IMR-90 (cell line): ENCODE measurements around the gene SLFNL1. TPM values are rescaled to one million over a fixed set of nuclear protein-coding genes. Genes with fewer than 3 reads are reported as not detected.
A peak's percentile ranks its signal among the peaks of the same experiment; 100 is the strongest.

Experiments
- ATAC-seq: fragments of 200-7000 bp; cut with Tn5 transposase; 2 replicates; pipeline ENCODE4 v1.9.1; 2020; ENCODE audit warnings: low read depth, mild to moderate bottlenecking, moderate library complexity
- BruUV-seq: library from RNA; stranded (reverse); fragments of 400-500 nt; replicated peaks from 2 replicates; lab custom pipeline; 2021; lab: Mats Ljungman, UMichigan
- CTCF ChIA-PET: fragments of 300-600 bp; formaldehyde crosslinking; extraction: SDS; loops from one replicate; lab custom pipeline; 2021; ENCODE audit warnings: antibody characterized with exemption; lab: Yijun Ruan, JAX
- POLR2A ChIA-PET: fragments of 300-600 bp; sonication (Branson Sonifier 250); formaldehyde crosslinking; loops from one replicate; lab custom pipeline; 2022; ENCODE audit warnings: antibody characterized with exemption; ENCODE audit not compliant: unreplicated experiment; lab: Charles Lee
- DNase-seq: peaks from one replicate; pipeline ENCODE4 v3.0.0; 2013
- H2AFZ ChIP-seq: replicated peaks from 2 replicates; pipeline ENCODE3; 2013; ENCODE audit warnings: low read length, mild to moderate bottlenecking; ENCODE audit not compliant: poor library complexity
- H2AK5ac ChIP-seq: 2 replicates; pipeline ENCODE4 v1.6.1; 2013; ENCODE audit warnings: low read depth, low read length, inconsistent platforms
- H2AK9ac ChIP-seq: replicated peaks from 2 replicates; pipeline ENCODE3; 2013; ENCODE audit warnings: mild to moderate bottlenecking, low read depth, low read length, moderate library complexity; ENCODE audit not compliant: poor library complexity
- H2BK120ac ChIP-seq: 2 replicates; pipeline ENCODE4 v1.6.1; 2013; ENCODE audit warnings: low read depth, low read length, inconsistent platforms
- H2BK15ac ChIP-seq: 3 replicates; pipeline ENCODE4 v1.6.1; 2013; ENCODE audit warnings: low read depth, low read length, inconsistent platforms
- H2BK20ac ChIP-seq: 2 replicates; pipeline ENCODE4 v1.6.1; 2013; ENCODE audit warnings: low read depth, mild to moderate bottlenecking, inconsistent platforms, low read length, moderate library complexity
- H2BK5ac ChIP-seq: 2 replicates; pipeline ENCODE4 v1.6.1; 2013; ENCODE audit warnings: mild to moderate bottlenecking, low read depth, low read length, inconsistent platforms; ENCODE audit not compliant: poor library complexity, severe bottlenecking
- H3K14ac ChIP-seq: replicated peaks from 2 replicates; pipeline ENCODE4 v1.6.1; 2013; ENCODE audit warnings: low read depth, low read length, inconsistent platforms
- H3K18ac ChIP-seq: 2 replicates; pipeline ENCODE4 v1.6.1; 2013; ENCODE audit warnings: low read depth, low read length, control low read depth
- H3K23ac ChIP-seq: 2 replicates; pipeline ENCODE4 v1.6.1; 2013; ENCODE audit warnings: low read depth, low read length, inconsistent platforms
- H3K27ac ChIP-seq: 2 replicates; pipeline ENCODE4 v1.5.1; 2013; ENCODE audit warnings: mild to moderate bottlenecking, control low read depth, low read length; ENCODE audit not compliant: insufficient read depth
- H3K27me3 ChIP-seq: 2 replicates; pipeline ENCODE4 v1.6.1; 2013; ENCODE audit warnings: low read length; ENCODE audit not compliant: control insufficient read depth, insufficient read depth
- H3K36me3 ChIP-seq: 2 replicates; pipeline ENCODE4 v1.6.1; 2013; ENCODE audit warnings: low read length, mixed read lengths; ENCODE audit not compliant: control insufficient read depth, insufficient read depth
- H3K4ac ChIP-seq: 2 replicates; pipeline ENCODE4 v1.6.1; 2013; ENCODE audit warnings: low read depth, low read length, inconsistent platforms
- H3K4me1 ChIP-seq: 2 replicates; pipeline ENCODE4 v1.6.1; 2013; ENCODE audit warnings: low read length, mixed read lengths; ENCODE audit not compliant: control insufficient read depth, insufficient read depth
- H3K4me2 ChIP-seq: 2 replicates; pipeline ENCODE4 v1.6.1; 2013; ENCODE audit warnings: low read depth, mild to moderate bottlenecking, control low read depth, low read length, moderate library complexity
- H3K4me3 ChIP-seq: 2 replicates; pipeline ENCODE4 v1.5.1; 2013; ENCODE audit warnings: low read depth, mild to moderate bottlenecking, control low read depth, low read length, moderate library complexity; ENCODE audit not compliant: insufficient read depth
- H3K56ac ChIP-seq: 2 replicates; pipeline ENCODE4 v1.6.1; 2013; ENCODE audit warnings: low read length, inconsistent platforms; ENCODE audit not compliant: insufficient read depth; ENCODE audit errors: extremely low read depth
- H3K79me1 ChIP-seq, 2 experiments: 2 replicates each; pipeline ENCODE4 v1.6.1; 2013; ENCODE audit warnings: low read length in 2 of 2, inconsistent platforms in 1 of 2, low read depth in 1 of 2
- H3K9ac ChIP-seq: 2 replicates; pipeline ENCODE4 v1.6.1; 2013; ENCODE audit warnings: low read depth, low read length, control low read depth
- H3K9me1 ChIP-seq: 2 replicates; pipeline ENCODE4 v1.6.1; 2013; ENCODE audit warnings: low read length, inconsistent platforms; ENCODE audit not compliant: insufficient read depth
- H3K9me3 ChIP-seq: 2 replicates; pipeline ENCODE4 v1.6.1; 2013; ENCODE audit warnings: low read length; ENCODE audit not compliant: control insufficient read depth, insufficient read depth
- H4K20me1 ChIP-seq: 2 replicates; pipeline ENCODE4 v1.6.1; 2013; ENCODE audit warnings: low read length, inconsistent platforms; ENCODE audit not compliant: insufficient read depth
- H4K5ac ChIP-seq: 2 replicates; pipeline ENCODE4 v1.6.1; 2013; ENCODE audit warnings: mild to moderate bottlenecking, low read depth, low read length, control low read depth
- H4K8ac ChIP-seq, 2 experiments: 2 replicates each; pipeline ENCODE4 v1.6.1; 2013; ENCODE audit warnings: low read depth in 2 of 2, low read length in 2 of 2, control low read depth in 1 of 2, inconsistent platforms in 1 of 2
- H4K91ac ChIP-seq: 2 replicates; pipeline ENCODE4 v1.6.1; 2013; ENCODE audit warnings: low read depth, low read length, inconsistent platforms; ENCODE audit not compliant: insufficient read depth
- BHLHE40 ChIP-seq: fragments of 150-350 bp; IDR thresholded peaks from 2 replicates; pipeline ENCODE4 v1.6.1; 2016; ENCODE audit warnings: mild to moderate bottlenecking, low read depth, low read length
- RFX5 ChIP-seq: IDR thresholded peaks from 2 replicates; pipeline ENCODE4 v1.8.0; 2012; ENCODE audit warnings: low read depth, mild to moderate bottlenecking, low read length, moderate library complexity
- WGBS, 2 experiments: methylation state at CpG; one replicate each; pipeline versions ENCODE4 v1.1.5 to v1.1.7; 2013; ENCODE audit warnings: missing lambda C conversion rate in 2 of 2; ENCODE audit not compliant: insufficient read length in 1 of 2; ENCODE audit errors: extremely low coverage in 2 of 2; 5-methylcytosine and 5-hydroxymethylcytosine counted together
- dilution Hi-C: fragments of 300-500 bp; cut with HindIII; formaldehyde crosslinking; loops from one replicate; pipeline ENCODE4 v1.14.3; 2018; ENCODE audit warnings: low sequenced_read_pairs; ENCODE audit not compliant: unreplicated experiment
- in situ Hi-C: fragments of 300-500 bp; cut with MboI; formaldehyde crosslinking; loops from 3 replicates; pipeline ENCODE4 v1.14.3; 2019; ENCODE audit warnings: low sequenced_read_pairs, inconsistent platforms, mixed read lengths
- intact Hi-C: fragments of 100-400 bp; cut with micrococcal nuclease; formaldehyde crosslinking; loops from 2 replicates; pipeline ENCODE4 v1.10.0; 2022
- polyA plus RNA-seq, 3 experiments: library from polyadenylated mRNA; depleted of rRNA; stranded (reverse); fragments of >200 nt; gene quantifications; 2 replicates each; pipeline ENCODE4 v1.2.3, GENCODE V29; 2012; ENCODE audit warnings: low replicate concordance in 1 of 3
- total RNA-seq: library from RNA; depleted of rRNA; stranded (reverse); fragments of >200 nt; gene quantifications from 2 replicates; pipeline ENCODE4 v1.2.3, GENCODE V29; 2012

The SLFNL1 gene
- total and polyA plus RNA-seq, 2 of the 4 experiments (the other 2 are of a cell fraction), result under 0.01 to 0.09 TPM

GRCh38 chr1:41022424-41022823, 899 bp upstream of the SLFNL1 start:
- H3K9me3 ChIP-seq, result no peaks in the 10 kb centered on the region
- BruUV-seq, result no TSS peak
- in situ Hi-C loops (no loop called here), dilution Hi-C loops (no loop called here), intact Hi-C loops (loop anchor here (5.0 kb wide), 1 partner anchor 410 kb away; no protein-coding TSS in a partner anchor)
- TF ChIP-seq BHLHE40, result no peak
- no peak for TF ChIP-seq RFX5
- ATAC-seq, result no peak
- H3K36me3 ChIP-seq, result peaks cover 13% of the 10 kb centered on the region
- peaks cover 21% of the 10 kb centered on the region for H3K9me1 ChIP-seq
- peak overlapping the region; percentile 33 for H2AFZ ChIP-seq
- H3K14ac ChIP-seq, result no peak overlapping the region
- WGBS, 2 experiments, result 100% methylated on average over 5 of the region's 10 CpGs; no CpG with 5 or more reads in 1 of the 2 experiments
- H4K91ac ChIP-seq, result no peak overlapping the region
- peaks cover 9% of the 10 kb centered on the region; the same call in 1 of the 2 replicates for H4K20me1 ChIP-seq
- no peak overlapping the region for H2BK15ac ChIP-seq
- ChIA-PET POLR2A (interaction anchor here (0.9 kb wide), 1 partner anchor 115 kb away, joined by 3 read pairs; no protein-coding TSS in a partner anchor), CTCF (interaction anchor here (1.0 kb wide), 1 partner anchor 18 kb away, joined by 3 read pairs; no protein-coding TSS in a partner anchor)
- H4K5ac ChIP-seq, result no peak overlapping the region
- H2AK5ac ChIP-seq, result no peak overlapping the region
- no peak overlapping the region for H2BK5ac ChIP-seq
- no peak overlapping the region for H3K4me3 ChIP-seq
- no peak overlapping the region for H4K8ac ChIP-seq
- H2BK20ac ChIP-seq, result no peak overlapping the region
- no peak overlapping the region for H3K27ac ChIP-seq
- no peak overlapping the region for H3K4ac ChIP-seq
- no peak overlapping the region for H3K56ac ChIP-seq
- H3K4me1 ChIP-seq, result peaks cover 5% of the 10 kb centered on the region
- H3K4me2 ChIP-seq, result no peak overlapping the region
- no peak overlapping the region for H2BK120ac ChIP-seq
- H2AK9ac ChIP-seq, result peak overlapping the region; percentile 19
- H3K9ac ChIP-seq, result no peak overlapping the region
- H3K27me3 ChIP-seq, result no peaks in the 10 kb centered on the region
- H3K23ac ChIP-seq, result no peak overlapping the region
- H3K79me1 ChIP-seq, result no peaks in the 10 kb centered on the region
- DNase-seq, result no peak
- no peak overlapping the region for H3K18ac ChIP-seq
